ENCODE measurements around the gene GALNTL6.
A peak's percentile ranks its signal among the peaks of the same experiment; 100 is the strongest.

The GALNTL6 gene

DNA sequence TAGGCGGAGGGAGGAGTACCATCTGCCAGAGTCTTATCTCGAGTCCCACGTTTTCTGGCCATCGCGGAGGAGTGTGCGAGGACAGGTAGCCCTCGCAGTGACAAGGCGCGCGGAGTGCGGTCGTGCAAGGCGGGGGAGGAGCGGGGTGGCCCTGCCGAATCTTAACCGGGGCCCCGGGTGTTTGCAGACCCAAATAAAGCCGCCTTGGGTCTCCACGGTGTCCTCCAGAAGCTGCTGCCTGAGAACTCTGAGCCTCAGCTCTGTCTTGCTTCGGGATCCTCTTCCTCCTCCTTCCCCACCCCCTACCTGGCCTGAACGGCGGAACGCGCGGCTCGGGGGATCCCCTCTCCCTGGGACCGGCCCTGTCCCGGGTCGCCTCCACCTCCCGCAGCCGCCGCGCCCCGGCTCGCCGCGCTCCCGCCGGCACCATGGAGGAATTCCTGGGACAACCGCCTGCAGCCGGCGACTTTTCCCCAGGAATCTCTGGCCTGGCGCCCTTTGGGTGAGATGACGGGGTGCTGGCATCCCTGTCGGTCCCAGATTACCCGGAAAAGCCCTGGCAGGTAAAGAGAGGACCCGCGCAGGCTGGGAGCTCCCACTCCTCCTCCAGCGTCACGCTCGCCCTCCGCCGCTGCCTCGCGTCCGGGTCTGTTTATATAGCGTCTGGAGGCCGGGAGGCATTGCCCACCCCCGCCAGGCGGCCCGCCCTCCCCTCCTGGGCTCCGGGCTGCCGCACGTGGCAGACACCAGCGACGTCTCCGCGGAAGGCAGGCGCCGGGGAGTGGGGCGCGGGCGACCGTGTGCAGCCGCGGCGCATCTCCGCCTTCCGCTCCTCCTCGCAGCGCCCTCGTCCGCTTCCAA is at the start of gene GALNTL6:
TSS of gene GALNTL6 (plus strand) at position 740 of the 861 bp plus-strand sequence.
- peak; percentile 60 for DNase-seq

DNA sequence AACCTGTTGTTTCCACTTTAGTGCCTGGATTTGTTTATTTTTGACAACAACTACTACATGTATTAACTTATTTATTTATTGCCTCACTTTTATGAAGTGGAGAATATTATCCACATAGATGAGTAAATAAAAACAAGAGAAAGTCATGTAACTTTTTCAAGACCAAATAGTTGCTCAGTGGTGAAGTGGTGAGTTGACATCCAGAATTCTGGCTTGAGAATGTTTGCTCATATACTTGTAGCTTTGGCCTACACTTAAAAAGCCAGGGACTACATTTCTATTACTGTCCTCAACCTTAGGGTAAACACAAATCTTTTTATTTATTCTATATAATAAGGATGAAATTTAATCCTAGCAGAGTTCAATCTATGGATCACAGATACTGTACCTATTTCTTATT is 47.7 kb upstream of the GALNTL6 start:
- no peak for DNase-seq

DNA sequence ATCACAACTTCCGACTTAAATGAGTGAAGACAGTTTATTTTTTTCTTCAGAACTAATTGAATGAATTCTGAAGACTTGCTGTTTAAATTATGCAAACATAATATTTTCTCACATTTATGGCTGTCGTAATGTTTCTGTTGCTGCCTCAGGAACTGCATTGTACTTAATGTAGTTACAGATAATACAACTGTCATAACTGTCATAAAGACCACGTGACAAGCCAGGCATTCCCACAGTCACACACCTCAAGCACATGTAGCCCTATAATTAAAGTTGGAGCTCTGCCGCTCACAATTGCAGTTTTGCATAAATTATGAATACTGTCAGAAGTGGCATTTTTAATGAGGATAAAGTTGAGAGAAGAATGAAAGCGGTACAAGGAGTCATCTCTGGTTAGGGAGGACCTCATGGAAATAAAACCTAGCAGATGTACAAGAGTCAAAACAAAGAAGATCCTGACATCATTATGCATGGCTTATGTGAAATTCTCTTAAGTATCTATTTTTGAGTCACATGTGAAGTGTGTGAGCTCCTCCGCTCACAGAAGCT is 38.5 kb upstream of the GALNTL6 start:
- DNase-seq, result no peak

DNA sequence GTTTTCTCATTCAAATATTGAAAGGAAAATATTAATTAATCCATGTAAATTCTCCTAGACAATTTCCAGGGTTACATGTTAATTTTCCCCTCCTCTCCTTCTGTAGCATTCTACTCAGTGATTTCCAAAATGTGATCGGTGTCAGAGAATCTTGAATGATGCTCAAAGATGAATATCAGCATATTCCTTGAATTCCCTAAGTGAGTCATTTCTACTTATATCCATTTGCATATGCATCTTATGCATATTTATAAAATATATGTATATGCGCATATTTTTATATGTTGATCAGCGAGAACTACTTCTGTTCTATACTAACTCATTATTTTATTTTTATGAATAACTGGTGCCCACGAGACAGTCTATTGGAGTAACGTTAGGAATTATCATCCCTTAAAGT is 33.9 kb upstream of the GALNTL6 start:
- no peak for DNase-seq

DNA sequence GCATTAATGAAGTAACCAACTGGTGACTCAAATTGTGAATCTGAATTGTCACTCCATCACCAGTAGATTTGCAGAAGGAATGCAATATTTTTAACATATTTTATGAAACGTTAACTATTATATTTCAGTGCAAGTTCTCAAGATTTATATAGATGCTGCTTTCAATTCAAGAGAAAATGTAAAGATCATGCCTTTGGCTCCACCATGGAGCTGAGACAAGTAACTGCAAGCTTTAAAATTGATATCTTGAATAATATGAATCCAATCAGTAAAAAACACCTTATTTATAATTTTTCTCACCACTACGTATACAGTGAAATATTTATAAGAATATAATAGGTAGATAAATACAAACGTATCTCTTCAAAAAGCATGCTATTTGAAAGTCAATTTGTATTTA is 27.8 kb upstream of the GALNTL6 start:
- peak; percentile 8 for DNase-seq

DNA sequence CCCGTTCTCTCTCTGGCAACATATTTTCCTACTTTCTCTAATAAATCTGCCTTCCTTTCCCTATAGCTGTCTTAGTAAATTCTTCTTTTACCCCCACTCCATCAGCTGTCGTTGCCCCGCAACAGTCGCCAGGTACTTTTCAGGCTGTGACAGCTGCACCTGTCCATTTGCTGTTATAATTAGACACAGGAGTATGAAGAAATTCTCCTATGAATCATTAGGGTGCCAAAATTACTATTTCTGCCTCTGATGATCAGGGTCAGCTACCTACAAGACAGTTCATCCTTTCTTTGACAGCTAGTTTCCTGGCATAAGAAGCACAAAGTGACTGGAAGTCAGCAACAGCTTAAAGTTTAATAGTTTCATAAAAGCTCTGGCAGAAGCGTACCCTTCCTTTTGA is 19.5 kb upstream of the GALNTL6 start:
- no peak for DNase-seq

DNA sequence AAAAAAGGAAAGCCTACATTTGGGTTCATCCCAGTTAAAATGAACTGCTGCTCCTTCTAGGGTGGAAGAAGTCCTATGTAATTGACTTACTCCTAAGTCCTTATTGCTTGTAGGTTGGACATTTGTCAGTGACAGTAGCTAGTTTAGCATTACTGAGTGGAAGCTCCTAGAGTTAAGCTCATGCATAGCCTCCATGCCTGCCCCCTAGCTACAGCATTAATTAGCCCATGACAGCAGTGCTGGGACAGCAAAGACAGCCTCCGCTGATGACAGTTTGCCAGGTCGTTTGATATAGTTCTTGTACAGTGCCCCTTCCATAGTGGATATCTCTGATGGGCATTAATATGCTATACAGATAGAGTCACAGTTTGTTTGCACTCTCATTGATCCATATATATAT is 18.7 kb upstream of the GALNTL6 start:
- DNase-seq, result no peak

DNA sequence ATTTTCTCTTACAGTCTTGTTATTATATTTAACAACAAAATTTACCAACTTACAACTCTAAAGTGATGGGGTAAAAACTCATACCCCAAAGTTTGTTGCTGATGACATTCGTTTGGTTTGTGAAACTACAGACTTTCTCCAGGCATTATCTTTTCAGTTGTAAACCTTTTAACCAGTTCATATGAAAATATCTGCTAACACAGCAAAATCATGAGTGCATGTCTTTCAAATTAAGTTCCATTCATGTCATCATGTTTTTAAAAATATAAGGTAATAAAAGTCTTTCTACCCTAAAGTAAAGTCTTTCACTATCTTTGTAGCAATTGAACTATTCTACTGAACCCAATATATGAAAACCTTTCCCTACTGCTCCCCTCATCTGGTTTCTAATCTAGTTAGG is 3.4 kb upstream of the GALNTL6 start:
- no peak for DNase-seq

DNA sequence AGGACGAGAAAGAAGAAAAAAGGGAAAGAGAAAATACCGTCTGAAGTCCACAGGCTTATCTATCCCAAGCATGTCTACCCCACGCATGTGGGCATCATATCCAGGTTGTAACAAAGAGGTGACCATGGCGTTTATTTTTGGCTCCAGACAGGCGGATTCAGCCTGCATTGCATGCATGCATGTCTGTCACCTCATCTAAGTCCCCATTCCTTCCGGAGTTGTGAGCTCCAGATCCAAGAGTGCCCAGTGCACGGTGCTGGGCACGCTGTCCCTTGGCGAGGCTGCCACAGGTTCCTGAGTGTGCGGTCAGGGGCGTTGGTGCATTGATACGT is 905 bp upstream of the GALNTL6 start:
- DNase-seq, result peak; percentile 60

DNA sequence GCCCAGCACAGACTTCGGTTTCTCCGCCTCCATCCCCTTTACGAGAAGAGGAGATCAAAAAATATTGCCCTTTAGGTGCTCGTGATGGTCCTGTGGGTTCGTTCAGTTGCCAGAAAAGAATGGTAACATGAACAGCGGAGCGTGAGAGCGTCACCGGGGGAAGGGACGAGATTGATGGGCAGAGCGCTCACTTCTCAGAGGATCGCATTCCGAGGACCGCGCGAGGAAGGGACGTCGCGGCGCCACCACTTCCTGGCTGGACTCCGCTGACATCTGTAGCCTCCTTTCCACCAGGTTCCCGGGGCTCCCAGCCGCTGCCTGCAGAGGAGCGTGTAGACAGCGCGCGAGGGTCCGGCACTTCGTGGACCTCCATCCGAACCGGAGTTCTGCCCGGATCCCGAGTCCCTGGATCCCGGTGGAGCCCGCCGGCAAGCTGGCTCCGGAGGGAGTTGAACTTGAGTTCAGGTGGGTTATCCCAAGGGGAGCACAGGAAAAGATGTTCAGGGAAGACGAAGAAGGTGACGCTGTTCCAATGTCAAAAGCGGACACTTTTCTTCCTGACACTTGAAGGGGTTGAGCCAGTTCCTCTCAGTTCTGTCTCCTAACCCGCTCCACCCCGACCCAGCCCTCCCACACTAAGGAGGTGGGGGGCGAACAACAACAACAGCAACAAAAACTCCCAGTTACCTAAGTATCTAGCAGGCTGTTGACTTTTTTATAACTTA is 484 bp downstream of the GALNTL6 start:
- no peak for DNase-seq

DNA sequence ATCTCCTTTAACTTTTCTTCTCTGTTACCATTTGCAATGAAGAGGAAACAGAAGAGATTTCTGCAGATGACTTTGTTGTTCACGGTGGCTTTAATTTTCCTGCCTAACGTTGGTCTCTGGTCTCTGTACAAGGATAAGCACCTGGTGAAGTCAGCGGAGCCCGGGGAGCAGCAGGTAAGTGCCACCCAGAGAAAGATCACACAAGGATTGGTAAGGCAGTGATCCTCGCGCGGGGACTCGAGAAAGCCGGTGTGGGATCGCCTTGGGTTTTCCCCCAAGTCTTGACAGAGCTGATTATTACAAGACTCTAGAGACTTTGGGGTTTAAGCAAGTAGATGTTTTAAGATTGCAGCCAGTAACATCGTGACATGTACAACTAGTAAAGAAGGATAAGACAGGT is 1.3 kb downstream of the GALNTL6 start:
- DNase-seq, result no peak

DNA sequence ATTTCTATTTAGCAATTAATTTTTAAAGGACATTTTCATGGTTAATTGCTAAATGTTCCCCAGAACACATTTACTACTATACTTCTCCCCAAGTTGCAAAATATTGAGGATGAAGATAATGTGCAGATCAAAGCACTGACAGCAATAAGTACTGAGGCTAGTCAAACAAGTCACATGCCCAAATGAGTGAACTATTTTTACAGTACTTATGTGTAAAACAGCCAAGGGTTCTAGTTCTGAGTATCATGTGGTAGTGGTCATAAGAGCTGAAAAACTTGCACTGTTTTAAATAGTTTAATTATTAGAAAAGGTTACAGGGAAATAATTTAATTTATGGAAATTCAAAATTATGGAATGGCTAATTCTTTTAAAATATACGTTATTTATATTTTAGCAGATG is 3.8 kb downstream of the GALNTL6 start:
- no peak for DNase-seq

DNA sequence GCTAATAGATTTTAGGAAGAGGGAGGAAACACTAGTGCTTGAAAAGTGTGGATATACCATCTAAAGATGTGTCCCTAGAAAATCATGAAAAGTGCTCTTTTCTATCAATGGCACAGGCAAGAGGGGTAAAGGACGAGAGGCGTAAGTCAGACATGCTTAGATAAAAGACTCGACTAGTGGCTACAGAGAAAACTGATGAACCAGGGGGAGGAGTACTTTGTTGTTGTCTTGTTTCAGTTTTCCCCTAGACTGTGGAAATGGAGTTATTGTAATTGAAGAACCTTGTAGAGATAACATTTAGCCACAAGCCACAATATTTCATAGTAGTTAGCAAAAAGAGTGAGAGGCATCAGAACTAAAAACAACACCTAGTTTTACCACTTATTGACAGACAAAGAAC is 21.4 kb downstream of the GALNTL6 start:
- DNase-seq, result peak; percentile 93

DNA sequence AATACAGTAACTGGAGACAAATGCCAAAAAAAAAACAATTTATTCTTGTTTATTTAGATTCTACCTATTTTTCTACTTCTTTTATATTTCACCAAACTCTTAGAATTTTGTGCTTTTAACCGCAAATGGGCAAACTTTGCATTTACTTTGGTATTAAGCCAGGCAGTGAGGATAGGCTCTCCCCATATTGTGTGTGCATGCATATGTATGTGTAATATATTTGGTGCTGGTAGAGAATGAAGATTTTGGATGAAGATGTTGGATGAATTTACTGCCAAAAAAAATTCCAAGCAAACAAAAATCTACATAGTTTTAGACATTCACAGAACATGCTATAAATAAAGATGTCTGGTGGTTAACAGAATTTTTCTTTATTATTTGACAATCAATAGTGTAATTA is 30.3 kb downstream of the GALNTL6 start:
- no peak for DNase-seq

DNA sequence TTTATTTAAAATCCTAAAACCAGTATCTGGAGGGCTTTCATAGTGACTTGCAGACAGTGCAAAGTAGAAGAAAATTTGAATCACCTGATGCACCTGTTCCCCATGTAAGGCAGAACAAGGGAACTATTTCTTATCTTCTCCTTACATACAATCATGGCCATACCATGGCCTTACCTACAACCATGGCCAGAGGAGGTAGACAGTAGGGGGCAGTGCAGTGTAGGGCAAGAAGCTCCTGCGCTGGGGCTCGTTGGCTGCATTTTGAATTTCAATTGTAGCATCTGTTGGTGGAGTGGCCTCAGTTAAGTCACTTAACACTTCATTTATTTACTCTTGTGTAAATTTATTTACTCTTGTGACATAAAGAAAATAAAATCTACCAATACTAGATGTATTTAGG is 33.0 kb downstream of the GALNTL6 start:
- DNase-seq, result peak; percentile 89

DNA sequence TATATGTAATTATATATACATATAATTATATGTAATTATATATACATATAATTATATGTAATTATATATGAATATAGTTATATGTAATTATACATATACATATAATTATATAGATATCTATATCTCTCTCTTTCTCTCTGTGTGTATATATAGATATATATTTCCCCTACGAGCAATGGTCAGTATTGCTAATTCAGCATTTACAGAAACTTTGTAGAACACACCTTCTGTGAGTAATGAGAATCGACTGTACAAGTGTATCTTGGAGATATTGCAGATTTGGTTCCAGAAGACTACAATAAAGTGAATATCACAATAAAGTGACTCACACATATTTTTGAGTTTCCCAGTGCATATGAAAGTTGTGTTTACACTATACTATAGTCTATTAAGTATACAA is 33.7 kb downstream of the GALNTL6 start:
- DNase-seq, result no peak

DNA sequence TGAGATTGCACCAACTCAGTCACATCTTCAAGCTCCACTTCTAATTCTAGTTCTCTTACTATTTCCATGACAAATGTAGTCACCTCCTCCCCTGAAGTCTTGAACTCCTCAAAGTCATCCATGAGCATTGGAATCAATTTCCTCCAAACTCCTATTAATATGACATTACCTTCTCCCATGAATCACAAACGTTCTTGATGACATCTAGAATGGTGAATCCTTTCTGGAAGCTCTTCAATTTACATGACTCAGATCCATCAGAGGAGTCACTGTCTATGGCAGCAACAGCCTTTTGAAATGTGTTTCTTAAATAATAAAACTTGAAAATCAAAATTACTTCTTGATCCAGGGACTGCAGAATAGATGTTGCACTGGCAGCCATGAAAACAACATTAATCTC is 34.5 kb downstream of the GALNTL6 start:
- DNase-seq, result no peak

DNA sequence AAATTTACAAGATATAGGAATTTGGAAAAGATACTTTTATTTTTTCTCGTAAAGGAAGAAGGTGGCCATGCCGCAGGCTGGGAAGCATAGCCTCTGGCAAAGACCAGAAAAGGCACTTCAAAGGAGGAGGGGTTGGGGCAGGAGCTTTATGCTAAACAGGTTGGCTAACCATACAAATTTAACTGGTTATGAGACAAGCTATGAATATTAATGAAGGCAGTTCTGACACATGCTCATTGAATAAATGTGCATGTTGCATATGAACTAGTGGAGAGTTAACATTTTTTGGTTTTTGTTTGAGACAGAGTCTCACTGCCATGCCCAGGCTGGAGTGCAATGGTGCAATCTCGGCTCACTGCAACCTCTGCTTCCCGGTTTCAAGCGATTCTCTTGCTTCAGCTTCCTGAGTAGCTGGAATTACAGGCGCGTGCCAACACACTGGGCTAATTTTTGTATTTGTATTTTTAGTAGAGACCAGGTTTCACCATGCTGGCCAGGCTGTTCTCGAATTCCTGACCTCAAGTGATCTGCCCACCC is 36.5 kb downstream of the GALNTL6 start:
- no peak for DNase-seq

DNA sequence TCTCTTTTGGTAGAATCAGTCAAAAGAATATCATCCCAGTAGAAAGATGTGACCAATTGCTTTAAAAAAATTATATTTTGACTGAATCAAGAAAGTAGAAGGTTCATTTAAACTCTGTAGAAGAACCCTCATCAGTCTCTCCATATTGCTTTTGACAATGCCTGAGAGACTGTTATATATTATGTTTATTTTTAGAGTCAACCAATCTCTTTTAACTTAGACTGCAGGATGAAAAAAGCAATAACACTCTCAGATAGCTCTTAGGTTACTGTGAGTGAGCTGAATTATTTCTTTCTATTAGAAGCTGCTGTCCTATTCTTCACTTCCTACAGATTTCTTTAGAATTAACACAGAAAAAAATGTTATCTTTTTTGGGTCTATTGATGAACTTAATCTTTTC is 38.1 kb downstream of the GALNTL6 start:
- no peak for DNase-seq

DNA sequence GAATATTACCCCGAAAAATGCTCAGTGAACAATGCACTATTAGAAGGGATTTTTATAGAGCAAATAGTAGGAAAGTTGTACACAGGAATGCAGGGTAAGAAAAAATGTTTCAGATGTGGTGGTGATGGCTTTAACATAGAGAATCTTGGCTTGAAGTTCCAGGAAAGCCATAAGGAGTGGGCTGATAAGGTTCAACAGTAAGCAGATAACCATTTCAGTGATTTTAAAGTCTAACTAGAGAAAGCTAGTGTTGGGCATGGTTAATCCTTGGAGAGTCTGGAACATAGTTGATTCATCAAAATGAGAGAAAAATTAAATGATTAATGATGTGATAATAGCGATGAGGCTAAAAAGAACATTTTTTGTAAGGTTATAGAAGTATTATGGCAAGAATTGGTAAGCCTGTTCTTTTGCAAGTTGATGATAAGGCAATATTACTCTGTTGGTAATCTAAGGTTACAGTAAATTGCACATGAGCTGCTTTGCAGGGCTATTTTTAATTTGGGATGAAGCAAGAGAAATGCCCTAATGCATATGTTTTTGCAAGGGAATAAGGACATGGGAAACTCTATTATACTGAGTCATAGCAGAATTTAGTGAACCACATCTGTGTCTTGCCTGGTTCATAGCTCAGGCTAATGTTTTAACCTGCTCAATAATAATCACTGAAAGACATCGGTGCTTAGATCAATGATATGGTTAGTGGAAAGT is 44.3 kb downstream of the GALNTL6 start:
- peak; percentile 91 for DNase-seq

DNA sequence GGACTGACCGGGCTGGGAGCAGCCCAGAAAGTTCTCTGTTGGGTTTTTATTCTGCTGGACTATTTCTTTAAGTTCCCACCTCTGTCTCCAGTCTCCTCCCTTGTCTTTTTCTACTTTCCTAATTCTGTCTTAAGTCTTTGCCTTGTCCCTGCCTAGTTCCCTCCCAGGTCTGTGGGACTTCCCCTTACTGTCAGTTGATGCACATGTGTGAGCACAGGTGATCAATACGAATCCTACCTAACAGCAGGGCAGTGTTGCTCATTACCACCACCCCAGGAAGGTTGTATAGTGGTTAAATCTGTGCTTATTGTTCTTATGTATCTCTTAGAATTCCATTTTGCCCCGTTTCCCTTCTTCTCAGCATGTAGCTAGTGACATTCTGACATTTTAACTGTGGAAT is 62.1 kb downstream of the GALNTL6 start:
- peak; percentile 23 for DNase-seq

DNA sequence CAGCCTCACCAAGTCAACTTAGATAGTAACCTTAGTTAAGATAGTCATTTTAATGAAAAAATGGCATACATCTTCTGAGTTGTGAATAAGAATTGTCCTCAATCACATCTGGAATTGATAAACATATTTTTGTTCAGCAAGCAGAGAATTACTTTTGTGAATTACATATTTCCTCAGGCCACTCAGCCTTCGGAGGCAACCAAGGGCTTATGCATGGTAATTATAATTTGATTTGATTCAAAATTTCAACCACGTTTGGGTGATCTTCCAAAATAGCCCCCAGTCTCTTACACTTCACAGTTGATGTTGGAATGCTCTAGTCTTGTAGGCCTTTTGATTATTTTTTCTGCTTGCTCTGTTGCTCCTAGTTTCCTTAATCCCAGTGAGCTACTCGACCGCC is 63.4 kb downstream of the GALNTL6 start:
- no peak for DNase-seq

DNA sequence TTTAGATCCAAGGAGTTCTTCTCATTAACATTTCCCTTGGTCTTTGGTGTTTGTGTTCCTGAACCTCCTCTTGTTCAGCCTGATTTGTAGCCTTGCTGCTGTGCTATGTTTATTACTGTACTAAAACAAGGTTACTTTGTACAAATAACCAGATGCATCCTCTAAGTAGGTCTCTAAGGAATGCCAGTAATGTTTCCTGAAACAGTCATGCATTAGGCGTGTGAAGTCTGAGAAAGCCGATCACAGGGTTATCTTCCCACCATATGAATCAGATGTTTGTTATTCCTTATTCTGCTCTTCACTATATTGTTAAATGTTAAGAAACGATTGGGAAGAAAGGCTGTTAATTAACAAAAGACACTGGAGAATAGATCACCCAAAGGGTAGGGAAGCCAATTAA is 66.9 kb downstream of the GALNTL6 start:
- no peak for DNase-seq

Measured in OCI-M1 (cell line).